Panc1 (cell line): ENCODE results near the gene PRCD.
"Not testable (repeated sequence)": the region's sequence is repeated elsewhere in the genome, so short reads cannot be mapped to it uniquely, and the experiment has no call there.

ENCODE experiments used
- POLR2AphosphoS5 ChIP-seq: IDR thresholded peaks from 2 replicates; pipeline ENCODE4 v1.6.1; 2012; ENCODE audit warnings: mild to moderate bottlenecking, low read depth, low read length, moderate library complexity
- SIN3A ChIP-seq: IDR thresholded peaks from 2 replicates; pipeline ENCODE4 v1.6.1; 2012; ENCODE audit warnings: low read depth, mild to moderate bottlenecking, low read length, moderate library complexity, borderline replicate concordance; ENCODE audit not compliant: insufficient read depth
- TF ChIP-seq, protein P1 (sequence below): fragments of 450-650 bp; IDR thresholded peaks from 2 replicates; pipeline ENCODE4 v1.5.1; 2017; ENCODE audit warnings: mild to moderate bottlenecking
- TF ChIP-seq, protein P2 (sequence below), 2 experiments: IDR thresholded peaks; 2 replicates each; pipeline ENCODE4 v1.6.1; 2011 to 2012; ENCODE audit warnings: low read depth in 2 of 2, control low read depth in 1 of 2, low read length in 1 of 2, mild to moderate bottlenecking in 1 of 2, moderate library complexity in 1 of 2; ENCODE audit not compliant: insufficient read depth in 1 of 2

DNA sequence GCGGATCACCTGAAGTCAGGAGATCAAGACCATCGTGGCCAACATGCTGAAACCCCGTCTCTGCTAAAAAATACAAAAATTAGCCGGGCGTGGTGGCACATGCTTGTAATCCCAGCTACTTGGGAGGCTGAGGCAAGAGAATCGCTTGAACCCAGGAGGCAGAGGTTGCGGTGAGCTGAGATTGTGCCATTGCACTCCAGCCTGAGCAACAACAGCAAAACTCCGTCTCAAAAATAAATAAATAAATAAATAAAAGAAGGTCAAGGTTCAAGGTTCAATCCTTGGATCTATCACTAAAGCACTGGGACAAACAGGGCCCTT is 14.4 kb upstream of the PRCD start:
- TF ChIP-seq, protein P1, sequence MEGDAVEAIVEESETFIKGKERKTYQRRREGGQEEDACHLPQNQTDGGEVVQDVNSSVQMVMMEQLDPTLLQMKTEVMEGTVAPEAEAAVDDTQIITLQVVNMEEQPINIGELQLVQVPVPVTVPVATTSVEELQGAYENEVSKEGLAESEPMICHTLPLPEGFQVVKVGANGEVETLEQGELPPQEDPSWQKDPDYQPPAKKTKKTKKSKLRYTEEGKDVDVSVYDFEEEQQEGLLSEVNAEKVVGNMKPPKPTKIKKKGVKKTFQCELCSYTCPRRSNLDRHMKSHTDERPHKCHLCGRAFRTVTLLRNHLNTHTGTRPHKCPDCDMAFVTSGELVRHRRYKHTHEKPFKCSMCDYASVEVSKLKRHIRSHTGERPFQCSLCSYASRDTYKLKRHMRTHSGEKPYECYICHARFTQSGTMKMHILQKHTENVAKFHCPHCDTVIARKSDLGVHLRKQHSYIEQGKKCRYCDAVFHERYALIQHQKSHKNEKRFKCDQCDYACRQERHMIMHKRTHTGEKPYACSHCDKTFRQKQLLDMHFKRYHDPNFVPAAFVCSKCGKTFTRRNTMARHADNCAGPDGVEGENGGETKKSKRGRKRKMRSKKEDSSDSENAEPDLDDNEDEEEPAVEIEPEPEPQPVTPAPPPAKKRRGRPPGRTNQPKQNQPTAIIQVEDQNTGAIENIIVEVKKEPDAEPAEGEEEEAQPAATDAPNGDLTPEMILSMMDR: not testable (repeated sequence)
- TF ChIP-seq SIN3A, POLR2AphosphoS5: not testable (repeated sequence)
- TF ChIP-seq, protein P2, sequence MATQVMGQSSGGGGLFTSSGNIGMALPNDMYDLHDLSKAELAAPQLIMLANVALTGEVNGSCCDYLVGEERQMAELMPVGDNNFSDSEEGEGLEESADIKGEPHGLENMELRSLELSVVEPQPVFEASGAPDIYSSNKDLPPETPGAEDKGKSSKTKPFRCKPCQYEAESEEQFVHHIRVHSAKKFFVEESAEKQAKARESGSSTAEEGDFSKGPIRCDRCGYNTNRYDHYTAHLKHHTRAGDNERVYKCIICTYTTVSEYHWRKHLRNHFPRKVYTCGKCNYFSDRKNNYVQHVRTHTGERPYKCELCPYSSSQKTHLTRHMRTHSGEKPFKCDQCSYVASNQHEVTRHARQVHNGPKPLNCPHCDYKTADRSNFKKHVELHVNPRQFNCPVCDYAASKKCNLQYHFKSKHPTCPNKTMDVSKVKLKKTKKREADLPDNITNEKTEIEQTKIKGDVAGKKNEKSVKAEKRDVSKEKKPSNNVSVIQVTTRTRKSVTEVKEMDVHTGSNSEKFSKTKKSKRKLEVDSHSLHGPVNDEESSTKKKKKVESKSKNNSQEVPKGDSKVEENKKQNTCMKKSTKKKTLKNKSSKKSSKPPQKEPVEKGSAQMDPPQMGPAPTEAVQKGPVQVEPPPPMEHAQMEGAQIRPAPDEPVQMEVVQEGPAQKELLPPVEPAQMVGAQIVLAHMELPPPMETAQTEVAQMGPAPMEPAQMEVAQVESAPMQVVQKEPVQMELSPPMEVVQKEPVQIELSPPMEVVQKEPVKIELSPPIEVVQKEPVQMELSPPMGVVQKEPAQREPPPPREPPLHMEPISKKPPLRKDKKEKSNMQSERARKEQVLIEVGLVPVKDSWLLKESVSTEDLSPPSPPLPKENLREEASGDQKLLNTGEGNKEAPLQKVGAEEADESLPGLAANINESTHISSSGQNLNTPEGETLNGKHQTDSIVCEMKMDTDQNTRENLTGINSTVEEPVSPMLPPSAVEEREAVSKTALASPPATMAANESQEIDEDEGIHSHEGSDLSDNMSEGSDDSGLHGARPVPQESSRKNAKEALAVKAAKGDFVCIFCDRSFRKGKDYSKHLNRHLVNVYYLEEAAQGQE (IDR thresholded peaks at IDR 0.05; ENCODE audit: insufficient read depth in 1 of 2, low read depth in 2 of 2, low read length in 1 of 2): not testable (repeated sequence)
